GM19240 (cell line): ENCODE results near the gene TANC2.
"Not testable (repeated sequence)": the region's sequence is repeated elsewhere in the genome, so short reads cannot be mapped to it uniquely, and the experiment has no call there.

Source experiments
- DNase-seq: peaks from one replicate; pipeline ENCODE4 v3.0.0; 2011; ENCODE audit warnings: low spot score; ENCODE audit not compliant: insufficient read length

TANC2 gene

DNA sequence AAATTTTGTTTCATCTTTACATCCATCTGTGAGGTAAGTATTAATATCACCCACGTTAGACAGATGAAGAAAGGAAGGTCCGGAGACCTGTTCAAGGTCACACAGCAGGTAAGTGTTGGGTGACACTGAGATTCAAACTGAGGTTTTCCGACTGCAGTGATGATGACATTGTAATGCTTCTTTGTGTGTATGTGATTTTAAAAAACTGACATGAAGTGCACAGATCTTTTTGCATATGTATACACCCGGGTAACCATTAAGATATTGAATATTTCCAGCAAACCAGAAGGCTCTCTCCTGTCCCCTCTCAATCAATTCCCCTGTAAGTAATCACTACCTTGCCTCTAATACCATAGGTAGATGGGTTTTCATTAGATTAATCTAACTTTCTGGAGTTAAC lies 1.5 kb upstream of the TANC2 start:
- DNase-seq = no peak

DNA sequence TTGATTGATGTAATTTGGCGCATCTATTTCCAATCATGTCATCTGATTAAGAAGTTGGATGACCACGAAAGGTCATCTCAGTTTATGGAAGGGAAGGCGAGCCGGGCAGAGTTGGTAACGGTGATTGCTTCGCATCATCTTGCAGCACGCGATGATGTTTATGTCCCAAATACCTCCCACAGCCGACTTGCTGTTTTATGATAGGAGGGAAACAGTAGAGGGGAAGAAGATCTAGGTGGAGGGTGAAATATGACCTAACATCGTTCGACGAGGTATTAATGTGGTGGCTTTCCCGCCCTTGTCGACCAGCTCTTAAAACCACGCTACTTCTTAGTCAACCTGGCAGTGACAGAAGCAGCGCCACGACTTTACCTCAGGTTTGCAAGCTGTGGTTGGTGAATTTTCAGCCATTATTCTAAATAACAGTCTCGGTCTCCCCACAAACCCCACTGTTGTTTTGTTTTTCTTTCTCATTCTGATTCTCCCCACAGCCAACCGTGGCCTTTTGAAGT lies 805 bp upstream of the TANC2 start:
- DNase-seq = no peak

DNA sequence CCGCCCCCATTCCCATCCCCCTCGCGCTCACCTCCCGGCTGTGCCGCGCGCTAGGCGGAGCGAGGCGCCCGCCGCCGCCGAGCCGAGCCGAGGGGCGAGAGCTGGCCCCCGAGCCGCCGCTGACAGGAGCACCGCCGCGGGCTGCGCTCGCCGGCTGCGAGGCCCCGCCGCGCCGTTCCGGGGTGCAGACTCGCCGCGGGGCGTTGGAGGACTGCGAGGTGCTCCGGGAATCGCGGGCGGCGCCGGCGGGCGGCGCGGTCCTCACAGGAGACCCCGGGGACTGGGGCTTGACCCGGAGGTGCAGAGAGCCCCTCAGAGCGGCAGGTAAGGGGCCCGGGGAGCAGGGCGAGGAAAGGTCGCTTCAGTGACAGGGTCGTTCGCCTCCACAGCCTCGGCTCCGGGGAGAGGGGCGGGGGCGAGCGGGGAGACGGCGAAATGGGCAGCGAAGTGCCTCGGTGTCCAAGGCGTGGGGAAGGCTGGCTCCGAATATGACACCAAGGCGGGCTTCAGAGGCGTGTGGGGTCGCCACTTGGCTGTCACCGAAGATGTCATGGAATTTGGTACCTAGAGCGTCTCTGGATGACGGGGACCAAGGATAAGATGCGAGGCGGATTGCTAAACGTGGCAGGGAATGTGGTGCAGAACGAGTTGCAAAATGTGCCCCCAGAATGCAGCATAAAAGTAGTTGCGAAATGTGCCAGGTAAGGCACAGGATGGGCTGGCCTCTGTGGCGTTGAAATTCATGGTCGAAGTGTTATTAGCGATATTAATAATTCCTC lies 580 bp downstream of the TANC2 start:
- peak; percentile 7 for DNase-seq

DNA sequence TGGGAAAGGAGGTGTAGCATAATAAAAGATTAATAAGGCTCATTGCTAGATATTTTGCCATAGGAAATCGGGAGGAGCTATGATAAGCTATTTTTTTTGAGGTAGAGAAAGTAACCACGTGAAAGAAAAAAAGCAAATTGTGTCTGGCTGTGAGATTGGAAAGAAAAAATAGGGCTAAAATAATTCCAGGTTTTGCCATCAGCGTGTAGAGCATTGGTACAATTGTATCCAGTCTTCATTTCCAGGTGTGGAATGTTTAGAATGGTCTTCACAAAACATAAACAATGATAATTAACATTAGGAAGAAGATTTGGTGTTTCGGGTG lies 1.1 kb downstream of the TANC2 start:
- DNase-seq = no peak

DNA sequence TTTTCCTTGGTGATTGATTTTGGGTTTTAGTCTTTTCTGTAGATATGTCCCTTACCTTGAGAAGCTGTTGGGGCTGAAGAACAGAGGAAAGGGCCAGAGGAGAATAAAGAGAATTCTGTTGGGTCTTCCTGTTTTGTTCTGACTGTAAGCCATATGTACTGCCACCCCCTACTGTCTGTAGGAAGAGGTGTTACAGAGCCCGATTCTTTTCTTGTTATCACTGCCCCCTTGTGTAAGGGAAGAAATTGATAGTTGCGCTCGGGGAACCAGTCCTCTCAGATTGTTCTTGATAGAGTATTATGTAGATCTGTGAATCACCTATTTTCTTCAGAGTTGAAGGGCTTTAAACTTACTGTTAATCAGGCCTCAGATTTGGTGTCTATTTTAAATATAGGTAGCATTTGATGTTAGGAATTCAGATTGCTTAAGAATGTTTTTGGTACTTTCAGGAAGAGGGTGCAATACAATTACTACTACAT lies 2.4 kb downstream of the TANC2 start:
- DNase-seq = peak; percentile 82

DNA sequence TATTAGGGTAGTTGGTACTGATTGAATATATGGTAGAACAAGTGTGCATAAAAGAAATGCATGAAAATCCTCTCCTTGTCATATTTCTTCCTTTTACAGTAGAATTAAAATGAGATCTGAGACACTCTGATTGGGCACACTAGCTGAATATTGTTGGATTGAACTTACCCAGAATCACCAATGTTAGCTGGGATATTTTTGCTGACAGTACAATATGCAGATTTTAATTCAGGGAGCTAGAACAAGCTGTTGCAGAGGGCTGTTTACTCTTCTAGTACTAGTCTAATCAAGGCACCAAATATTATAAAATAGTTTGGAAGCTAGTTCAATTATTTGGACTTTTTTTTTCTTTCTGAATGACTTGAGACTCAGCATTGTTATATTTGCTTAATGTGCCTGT lies 4.6 kb downstream of the TANC2 start:
- no peak for DNase-seq

DNA sequence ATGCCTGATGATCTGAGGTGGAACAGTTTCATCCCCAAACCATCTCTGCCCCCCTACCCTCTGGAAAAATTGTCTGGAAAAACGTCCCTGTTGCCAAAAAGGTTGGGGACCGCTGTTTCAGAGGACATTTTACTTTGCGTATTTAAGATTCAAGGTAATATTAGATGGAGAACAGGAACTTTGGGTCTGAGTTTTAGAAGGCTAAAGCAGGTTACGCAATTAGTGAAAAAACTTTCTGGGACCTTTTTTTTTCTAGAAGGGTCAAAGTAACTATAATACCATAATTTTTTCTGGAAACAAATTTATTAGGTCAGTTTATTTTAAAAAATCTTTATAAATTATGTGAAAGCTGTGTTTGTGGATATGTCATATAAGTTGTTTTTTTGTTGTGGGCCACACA lies 5.8 kb downstream of the TANC2 start:
- DNase-seq = no peak

DNA sequence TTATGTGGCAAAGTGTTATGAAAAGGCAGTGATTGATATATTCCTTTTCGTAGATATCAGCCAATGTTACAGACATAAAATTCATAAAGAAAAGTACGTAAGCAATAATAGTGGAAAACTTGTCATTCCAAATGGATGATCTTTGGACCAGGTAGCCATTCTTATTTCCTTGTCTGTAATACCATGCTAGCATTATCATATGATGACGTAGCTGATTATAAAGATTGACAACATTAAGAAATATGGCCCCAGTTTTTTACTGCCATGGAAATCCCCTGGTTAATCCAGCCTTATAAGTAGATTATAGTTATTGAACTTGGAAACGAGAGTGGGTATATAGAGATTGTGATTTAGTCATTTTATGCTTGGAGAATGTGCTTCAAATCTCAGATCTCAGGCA lies 8.8 kb downstream of the TANC2 start:
- DNase-seq = no peak

DNA sequence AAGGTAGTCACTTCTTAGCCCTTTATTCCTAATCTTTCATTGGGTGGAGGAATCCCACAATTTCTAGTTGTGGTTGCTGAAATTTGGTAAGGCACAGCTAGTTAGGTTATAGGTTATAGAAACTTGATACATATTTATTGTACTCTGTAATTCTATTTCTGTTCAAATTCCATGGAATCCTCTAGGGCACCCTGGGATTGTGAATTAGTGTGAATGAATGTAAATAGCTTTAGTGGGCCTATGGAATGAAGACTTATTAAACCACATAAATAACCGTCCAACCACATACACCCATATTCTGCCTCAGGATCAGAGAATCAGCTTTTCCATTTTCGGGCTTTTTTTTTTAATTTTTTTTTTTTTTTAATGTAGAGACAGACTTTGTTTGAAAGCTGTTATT lies 9.2 kb downstream of the TANC2 start:
- DNase-seq = no peak

DNA sequence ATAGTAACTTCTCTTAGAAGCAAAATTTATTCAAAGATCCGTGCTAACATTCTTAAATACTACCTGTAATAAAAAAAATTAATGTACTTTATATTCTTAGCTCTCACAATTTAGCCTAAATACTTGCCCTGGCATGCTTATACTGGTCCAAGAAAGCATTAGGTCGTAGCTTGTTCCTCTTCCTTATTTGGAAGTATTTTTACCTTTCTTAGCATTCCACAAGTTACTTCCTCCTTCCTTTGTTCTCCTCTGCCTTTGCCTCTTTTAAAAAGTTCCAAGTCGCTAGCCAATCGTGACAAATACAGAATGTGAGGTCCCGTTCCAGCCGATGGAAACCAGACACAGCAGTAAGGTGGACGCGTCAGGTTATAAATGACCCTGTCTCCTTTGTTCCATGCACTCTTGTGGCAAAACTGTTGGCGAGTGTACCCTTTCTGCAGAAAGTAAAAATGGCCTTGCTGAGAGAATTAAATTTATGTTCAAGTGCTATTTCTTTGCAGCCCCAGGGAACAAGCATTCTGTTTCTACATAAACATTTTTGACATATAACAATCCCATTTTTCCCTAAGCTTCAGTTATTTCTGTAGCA lies 10.7 kb downstream of the TANC2 start:
- DNase-seq = not testable (repeated sequence)

DNA sequence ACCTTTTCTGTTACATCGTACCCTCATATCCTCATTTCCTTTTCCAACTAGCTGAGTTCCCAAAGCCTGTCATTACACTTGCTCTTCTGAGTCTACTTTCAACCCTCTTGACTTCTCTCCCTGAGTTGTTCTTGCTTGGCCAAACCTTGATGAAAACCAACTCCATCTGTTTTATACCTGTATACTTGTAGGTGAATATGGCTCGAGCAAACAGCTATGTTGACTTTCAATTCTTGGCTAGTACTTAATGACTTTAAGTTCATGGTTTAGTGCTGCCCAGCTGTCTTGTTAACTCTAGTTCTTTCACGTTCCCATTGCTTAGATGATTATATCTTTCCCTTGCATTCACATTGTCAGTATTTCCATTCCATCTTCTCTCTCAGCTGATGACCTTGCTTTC lies 14.8 kb downstream of the TANC2 start:
- no peak for DNase-seq

DNA sequence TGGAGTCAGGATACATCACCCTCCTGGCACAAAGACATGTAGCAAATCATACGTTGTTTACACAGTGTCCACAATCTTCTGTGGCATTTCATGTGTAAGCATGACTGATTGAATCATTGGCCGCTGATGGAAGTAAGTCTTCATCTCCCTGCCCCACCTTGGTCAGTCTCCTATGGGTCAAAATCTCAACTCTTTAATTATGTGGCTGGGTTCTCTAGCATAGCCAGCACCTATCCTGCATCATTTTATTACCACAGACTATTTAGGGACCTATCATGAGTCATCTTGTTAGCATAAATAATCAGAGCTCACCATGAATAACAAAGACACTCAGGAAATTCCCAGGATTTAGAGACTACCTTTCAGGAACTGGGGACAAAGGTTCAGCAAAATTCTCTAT lies 15.9 kb downstream of the TANC2 start:
- DNase-seq = no peak

DNA sequence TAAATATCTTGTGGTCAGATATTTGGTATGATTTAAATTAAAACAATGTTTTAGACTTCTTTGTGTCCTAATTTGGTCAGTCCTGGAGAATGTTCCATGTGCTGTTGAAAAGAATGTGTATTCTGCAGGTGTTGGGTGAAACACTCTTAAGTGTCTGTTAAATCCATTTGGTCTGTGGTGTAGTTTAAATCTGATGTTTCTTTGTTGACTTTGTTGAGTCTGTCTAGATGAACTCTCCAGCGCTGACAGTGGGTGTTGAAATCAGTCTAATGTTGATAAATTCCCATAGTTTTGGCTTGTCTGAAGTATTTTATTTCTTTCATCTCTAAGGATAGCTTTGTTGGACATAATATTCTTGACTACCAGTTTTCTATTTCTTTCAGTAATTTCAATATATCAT lies 18.8 kb downstream of the TANC2 start:
- DNase-seq = no peak

DNA sequence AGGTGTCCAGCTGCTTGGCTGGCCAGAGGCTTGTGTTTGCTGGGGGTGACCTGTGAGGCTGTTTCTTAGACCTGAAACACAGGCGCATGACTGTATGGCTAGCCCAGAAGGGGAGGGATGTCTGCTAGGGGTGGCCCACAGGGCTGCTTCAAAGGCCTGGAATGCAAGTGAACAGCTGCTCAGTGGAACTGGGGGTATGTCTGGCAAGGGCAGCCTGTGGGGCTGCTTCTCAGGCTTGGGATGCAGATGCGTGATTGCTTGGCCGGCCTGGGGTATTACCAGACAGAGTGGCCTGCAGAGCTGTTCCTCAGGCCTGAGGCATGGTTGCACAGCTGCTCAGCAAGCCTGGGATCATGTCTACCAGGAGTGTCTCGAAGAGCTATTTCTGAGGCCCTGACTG lies 20.5 kb downstream of the TANC2 start:
- no peak for DNase-seq

DNA sequence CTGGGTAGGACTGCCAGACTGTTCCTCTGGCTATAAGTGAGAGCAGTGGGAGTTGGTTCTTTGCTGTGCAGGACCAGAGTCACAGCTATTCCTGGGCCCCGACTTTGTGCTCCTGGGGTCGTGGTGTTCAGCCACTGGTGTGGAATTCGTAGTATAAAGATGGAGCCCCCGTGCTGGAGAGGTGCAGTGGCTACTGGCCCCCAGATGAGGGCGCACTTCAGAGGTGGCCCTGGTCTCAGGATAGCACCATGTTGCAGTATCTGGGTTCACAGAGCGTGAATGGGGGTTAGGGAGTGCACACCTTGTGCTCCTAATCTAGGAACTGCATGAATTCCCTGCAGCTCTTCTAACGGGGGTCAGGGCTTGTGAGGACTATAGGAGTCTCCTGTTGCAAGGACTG lies 21.1 kb downstream of the TANC2 start:
- DNase-seq = no peak

DNA sequence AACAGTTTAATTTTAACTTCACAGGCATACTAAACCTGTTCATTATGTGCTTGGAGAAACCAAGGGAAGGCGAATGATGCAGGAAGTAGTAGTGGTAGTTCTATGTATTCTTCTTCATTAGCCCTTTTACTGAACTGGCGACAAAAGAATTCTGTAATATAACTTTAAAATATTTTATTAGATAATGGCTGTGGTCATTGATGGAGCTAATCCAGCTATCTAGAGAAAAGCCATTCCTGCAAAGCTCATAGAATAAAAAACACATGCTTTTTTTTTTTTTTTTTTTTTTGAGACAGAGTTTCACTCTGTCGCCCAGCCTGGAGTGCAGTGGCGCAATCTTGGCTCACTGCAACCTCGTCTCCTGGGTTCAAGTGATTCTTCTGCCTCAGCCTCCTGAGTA lies 23.5 kb downstream of the TANC2 start:
- DNase-seq = no peak

DNA sequence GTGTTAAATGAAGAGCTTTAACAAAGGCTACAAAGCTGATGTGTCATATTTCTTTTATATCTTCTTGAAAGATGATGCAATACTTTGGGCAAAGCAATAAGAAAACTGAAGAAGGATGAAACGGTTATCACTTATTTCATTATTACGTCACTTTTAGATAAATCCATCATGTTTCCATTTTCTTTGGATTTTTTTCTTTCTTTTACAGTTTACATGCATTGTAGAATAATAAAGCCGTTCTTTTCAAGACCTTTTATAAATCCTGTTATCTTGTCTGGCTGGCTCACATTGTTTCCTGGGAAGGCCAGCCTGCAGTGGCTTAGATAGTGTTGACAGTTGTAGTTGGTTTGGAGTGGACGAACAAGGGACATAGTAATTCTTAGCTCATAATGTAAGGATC lies 28.9 kb downstream of the TANC2 start:
- DNase-seq = no peak

DNA sequence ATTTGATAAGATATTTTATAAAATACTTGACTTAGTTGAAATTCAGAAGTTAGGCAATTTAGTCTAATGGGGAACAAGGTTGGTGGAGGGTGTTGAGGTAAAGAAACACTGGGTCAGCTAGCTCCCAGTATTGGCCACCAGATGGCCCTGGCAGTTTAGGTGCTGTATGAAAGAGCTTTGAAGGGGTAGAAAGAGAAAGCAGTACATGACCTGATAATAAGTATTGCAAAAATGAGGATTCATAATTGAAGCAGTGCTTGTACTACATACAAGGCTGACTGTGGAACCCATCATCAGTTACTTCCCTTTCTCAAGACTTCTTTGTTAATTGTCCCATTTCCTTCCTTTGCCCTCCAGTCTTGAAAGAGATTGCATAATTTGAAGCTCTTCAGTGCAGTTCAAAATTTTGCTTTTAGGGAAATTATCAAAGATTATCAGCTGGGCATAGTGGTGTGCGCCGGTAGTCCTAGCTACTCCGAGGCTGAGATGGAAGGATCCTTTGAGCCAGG lies 29.4 kb downstream of the TANC2 start:
- no peak for DNase-seq

DNA sequence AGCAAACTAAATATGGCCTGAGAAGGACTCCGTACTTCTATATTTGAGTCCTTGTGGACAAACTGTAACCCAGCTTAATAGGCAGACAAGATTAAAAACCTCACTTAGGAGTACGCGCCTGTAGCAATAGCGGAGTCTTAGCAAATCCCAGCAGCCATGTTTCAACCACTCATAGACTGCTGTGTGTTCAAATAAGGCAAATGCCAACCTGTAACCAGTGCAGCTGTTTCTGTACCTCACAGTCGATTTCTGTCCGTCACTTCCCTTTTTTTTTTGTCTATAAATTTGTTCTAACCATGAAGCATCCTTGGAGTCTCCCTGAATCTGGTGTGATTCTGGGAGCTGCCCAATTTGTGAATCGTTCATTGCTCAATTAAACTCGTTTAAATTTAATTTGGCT lies 30.2 kb downstream of the TANC2 start:
- DNase-seq = no peak

DNA sequence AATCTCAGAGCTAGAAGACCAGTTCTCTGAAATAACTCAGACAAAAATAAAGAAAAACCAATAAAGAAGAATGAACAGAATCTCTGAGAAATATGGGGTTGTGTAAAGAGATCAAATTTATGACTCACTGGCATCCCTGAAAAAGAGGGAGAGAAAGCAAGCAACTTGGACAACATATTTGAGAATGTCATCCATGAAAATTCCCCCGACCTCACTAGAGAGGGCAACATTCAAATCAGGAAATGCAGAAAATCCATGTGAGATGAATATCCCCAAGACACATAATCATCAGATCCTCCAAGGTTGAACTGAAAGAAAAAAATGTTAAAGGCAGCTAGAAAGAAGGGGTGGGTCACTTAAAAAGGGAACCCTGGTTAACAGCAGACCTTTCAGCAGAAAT lies 32.1 kb downstream of the TANC2 start:
- DNase-seq = no peak

DNA sequence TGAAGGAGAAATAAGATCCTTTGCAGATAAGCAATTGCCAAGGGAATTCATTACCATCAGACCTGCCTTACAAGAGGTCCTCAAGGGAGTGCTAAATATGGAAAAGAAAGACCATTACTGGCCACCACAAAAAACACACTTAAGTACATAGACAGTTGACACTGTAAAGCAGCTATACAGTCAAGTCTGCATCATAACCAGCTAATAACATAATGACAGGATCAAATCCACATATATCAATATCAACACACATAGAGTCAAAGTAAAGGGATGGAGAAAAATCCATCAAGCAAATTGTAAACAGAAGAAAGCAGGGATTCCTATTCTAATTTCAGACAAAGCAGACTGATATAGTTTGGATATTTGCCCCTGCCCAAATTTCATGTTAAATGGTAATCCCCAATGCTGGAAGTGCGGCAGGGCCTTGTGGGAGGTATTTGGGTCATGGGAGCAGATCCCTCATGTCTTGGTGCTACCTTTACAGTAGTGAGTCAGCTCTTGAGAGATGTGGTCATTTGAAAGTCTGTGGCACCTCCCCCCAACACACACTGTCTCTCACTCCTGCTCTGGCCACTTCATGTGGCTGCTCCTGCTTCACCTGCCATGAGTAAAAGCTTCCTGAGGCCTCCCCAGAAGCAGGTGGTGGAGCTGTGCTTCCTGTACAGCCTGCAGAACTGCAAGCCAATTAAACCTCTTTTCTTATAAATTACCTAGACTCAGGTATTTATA lies 32.8 kb downstream of the TANC2 start:
- no peak for DNase-seq

DNA sequence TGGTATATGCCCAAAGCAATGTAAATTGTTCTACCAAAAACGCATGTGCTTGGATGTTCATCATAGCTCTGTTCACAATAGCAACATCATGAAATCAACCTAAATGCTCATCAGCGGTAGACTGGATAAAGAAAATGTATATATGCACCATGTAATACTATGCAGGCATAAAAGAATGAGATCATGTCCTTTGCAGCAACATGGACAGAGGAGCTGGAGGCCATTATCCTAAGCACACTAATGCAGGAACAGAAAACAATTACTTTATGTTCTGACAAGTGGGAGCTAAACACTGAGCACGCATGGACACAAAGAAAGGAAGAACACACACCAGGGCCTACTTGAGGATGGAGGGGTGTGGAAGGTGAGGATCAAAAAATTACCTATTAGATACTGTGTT lies 33.7 kb downstream of the TANC2 start:
- DNase-seq = no peak
